Small intestine (tissue), 7 donors: Measurements from ENCODE around the gene ADAMTS14. TPM values are rescaled to one million over a fixed set of nuclear protein-coding genes. Genes with fewer than 3 reads are reported as not detected.

Experiments used
- DNase-seq, 2 donors: peaks; one replicate each; pipeline versions ENCODE4 v3.0.0 to v3.0.0-alpha.2; 2013
- FAIRE-seq: peaks from 2 replicates; lab custom pipeline; 2012; peaks lifted over from hg19 to GRCh38; lab: Jason Lieb, UNC
- H3K27ac ChIP-seq, 3 donors: one replicate each; pipeline ENCODE4 v1.5.1; 2013; ENCODE audit warnings: low read length in 2 of 3, mild to moderate bottlenecking in 2 of 3, control low read depth in 1 of 3, inconsistent platforms in 1 of 3, low read depth in 1 of 3, moderate library complexity in 1 of 3
- H3K27me3 ChIP-seq, 3 donors: one replicate each; pipeline ENCODE4 v1.6.1; 2013; ENCODE audit warnings: low read length in 3 of 3, inconsistent platforms in 1 of 3; ENCODE audit not compliant: control insufficient read depth in 3 of 3, insufficient read depth in 3 of 3
- H3K36me3 ChIP-seq, 3 donors: one replicate each; pipeline ENCODE4 v1.6.1; 2013; ENCODE audit warnings: low read length in 3 of 3, inconsistent platforms in 1 of 3, low read depth in 1 of 3, mild to moderate bottlenecking in 1 of 3, moderate library complexity in 1 of 3; ENCODE audit not compliant: control insufficient read depth in 3 of 3, insufficient read depth in 2 of 3
- H3K4me1 ChIP-seq, 3 donors: one replicate each; pipeline ENCODE4 v1.6.1; 2013; ENCODE audit warnings: low read length in 2 of 3, inconsistent platforms in 1 of 3, low read depth in 1 of 3, mild to moderate bottlenecking in 1 of 3, moderate library complexity in 1 of 3; ENCODE audit not compliant: control insufficient read depth in 3 of 3, insufficient read depth in 2 of 3
- H3K4me3 ChIP-seq, 3 donors: one replicate each; pipeline ENCODE4 v1.5.1; 2013; ENCODE audit warnings: low read length in 3 of 3, control low read depth in 1 of 3, inconsistent platforms in 1 of 3, low read depth in 1 of 3, mild to moderate bottlenecking in 1 of 3, moderate library complexity in 1 of 3
- H3K9me3 ChIP-seq, 2 donors: one replicate each; pipeline ENCODE4 v1.6.1; 2013; ENCODE audit warnings: low read depth in 1 of 2, low read length in 1 of 2; ENCODE audit not compliant: control insufficient read depth in 2 of 2, insufficient read depth in 1 of 2
- WGBS, 3 donors: extraction: QIAGEN DNeasy Blood & Tissue Kit; methylation state at CpG; one replicate each; pipeline ENCODE4 v1.1.7; 2013; 5-methylcytosine and 5-hydroxymethylcytosine counted together
- polyA plus RNA-seq, 4 donors: library from polyadenylated mRNA; stranded (reverse) in 3 of 4; unstranded in 1 of 4; fragments of 200-250 nt in 3 of 4; fragments of 120-200 nt in 1 of 4; gene quantifications; one replicate each; pipeline versions ENCODE4 v1.2.1 to v1.2.3, GENCODE V29; 2013
- donor health status: healthy with polysubstance abuse.
- donor health status: control.
- donor health status: control.
- donor health status: Bipolar disorder and iron deficiency.
- donor health status: healthy.

Gene ADAMTS14
- polyA plus RNA-seq, 4 donors = 0.45 to 7.7 (median 0.79) TPM

DNA sequence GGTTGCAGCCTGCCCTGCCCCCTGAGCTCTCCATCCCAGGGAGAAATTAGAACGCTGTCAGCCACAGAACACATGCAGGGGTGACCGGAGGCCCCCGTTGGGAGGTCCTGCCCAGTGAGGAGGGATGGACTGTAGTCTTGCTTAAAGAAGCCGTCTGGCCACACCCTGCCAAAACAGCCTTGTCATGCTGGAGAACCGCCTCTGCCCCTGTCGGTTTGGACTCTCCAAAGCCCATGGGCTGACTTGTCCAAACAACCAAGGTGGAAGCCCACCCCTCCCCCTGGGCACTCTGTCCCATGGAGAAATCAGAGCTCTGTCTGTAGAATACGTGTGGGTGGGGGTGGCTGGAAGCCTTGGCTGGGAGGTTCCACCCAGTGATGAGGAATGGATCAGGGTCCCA is 125.5 kb downstream of the ADAMTS14 start:
- Histone ChIP-seq H3K36me3 (no peaks in the 10 kb centered on the region), H3K4me3 (no peak overlapping the region), H3K27me3 (peaks cover 0 to 6% (median 2%) of the 10 kb centered on the region in 3 donors), H3K27ac (no peak overlapping the region), H3K4me1 (no peaks in the 10 kb centered on the region), H3K9me3 (no peaks in the 10 kb centered on the region)
- DNase-seq (no peak), FAIRE-seq (no peak)
- 74 to 77% (median 77%) methylated on average over 7 of the region's 7 CpGs for WGBS, 3 donors

DNA sequence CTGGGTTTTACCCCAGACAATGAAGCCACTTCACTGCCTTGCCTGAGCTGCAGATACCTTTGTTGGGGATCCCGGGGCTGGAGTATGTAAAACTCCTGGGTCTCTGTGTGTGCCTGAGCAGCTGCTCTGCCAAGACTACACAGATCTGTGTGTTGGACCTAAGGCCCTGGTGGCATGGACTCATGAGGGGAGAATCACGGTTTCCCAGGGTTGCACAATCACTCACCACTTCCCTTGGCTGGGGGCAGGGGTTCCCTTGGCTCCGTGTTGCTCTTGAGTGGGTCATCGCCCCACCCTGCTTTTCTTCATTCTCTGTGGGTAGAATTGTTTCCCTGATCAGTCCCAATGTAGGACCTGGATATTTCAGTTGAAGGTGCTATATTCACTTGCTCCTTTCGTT is 126.8 kb downstream of the ADAMTS14 start:
- DNase-seq (no peak), FAIRE-seq (no peak)
- no peak overlapping the region for H3K27ac ChIP-seq
- H3K4me3 ChIP-seq = no peak overlapping the region
- H3K9me3 ChIP-seq = no peaks in the 10 kb centered on the region
- no peaks in the 10 kb centered on the region for H3K36me3 ChIP-seq
- H3K27me3 ChIP-seq = peaks cover 0 to 6% (median 2%) of the 10 kb centered on the region in 3 donors
- 59 to 75% (median 62%) methylated on average over 5 of the region's 5 CpGs for WGBS, 3 donors
- no peaks in the 10 kb centered on the region for H3K4me1 ChIP-seq

DNA sequence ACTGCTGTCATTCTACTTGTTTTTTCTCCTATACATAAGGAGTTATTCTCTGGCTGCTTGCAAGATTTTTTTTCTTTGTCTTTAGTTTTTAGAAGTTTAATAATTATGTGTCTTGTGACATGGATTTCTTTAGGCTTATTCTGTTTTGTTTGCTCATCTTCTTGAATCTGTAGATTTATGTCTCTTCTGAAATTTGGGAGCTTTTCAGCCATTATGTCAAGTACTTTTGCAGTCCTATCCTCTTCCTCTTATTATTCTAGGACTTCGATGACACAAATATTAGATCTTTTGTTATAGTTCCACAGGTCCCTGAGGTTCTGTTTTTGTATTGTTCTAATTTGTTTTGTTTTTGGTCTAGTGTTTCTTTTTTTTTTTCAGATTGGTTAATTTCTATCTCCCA is 129.5 kb downstream of the ADAMTS14 start:
- Histone ChIP-seq H3K27ac (no peak overlapping the region), H3K4me3 (no peak overlapping the region), H3K27me3 (peaks cover 0 to 6% (median 2%) of the 10 kb centered on the region in 3 donors), H3K4me1 (no peaks in the 10 kb centered on the region), H3K9me3 (no peaks in the 10 kb centered on the region), H3K36me3 (no peaks in the 10 kb centered on the region)
- DNase-seq = no peak
- 84 to 88% (median 87%) methylated on average over 1 of the region's 1 CpG for WGBS, 3 donors
- FAIRE-seq = no peak

DNA sequence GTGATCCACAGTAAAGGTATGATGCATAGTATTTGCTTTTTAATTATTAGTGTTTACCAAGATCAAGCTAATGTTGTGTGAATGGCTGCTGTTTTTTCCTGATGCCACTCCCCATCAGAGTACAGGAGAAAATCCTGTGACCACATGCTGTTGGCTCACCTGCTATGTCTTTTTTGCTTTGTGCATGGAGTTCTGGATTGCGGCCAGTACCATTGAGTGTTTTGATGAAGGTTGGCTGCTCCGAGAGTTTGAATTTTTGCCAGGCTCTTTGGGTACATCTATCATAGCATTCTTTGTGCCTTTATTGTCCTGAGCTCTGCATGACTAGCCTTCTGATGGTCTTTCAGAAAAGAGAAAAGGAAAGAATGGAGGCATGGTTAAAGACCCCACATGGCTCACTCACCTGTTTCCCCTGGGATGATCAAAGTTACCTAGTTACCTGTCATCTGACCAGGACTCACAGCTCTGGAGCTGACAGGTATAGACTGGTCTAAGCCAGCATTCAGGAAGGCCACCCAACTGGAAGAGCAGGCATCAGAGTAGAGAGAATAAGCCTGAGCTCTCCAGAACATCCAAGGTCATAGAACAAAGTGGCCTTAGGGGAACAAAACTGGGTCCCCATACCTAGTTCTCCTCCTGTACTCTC is 131.6 kb downstream of the ADAMTS14 start:
- Histone ChIP-seq H3K4me3 (no peak overlapping the region), H3K36me3 (no peaks in the 10 kb centered on the region), H3K27me3 (peaks cover 0 to 2% (median 0%) of the 10 kb centered on the region in 3 donors), H3K9me3 (no peaks in the 10 kb centered on the region), H3K27ac (no peak overlapping the region), H3K4me1 (no peaks in the 10 kb centered on the region)
- DNase-seq (no peak), FAIRE-seq (no peak)
- 53 to 84% (median 72%) methylated on average over 2 of the region's 2 CpGs for WGBS, 3 donors

DNA sequence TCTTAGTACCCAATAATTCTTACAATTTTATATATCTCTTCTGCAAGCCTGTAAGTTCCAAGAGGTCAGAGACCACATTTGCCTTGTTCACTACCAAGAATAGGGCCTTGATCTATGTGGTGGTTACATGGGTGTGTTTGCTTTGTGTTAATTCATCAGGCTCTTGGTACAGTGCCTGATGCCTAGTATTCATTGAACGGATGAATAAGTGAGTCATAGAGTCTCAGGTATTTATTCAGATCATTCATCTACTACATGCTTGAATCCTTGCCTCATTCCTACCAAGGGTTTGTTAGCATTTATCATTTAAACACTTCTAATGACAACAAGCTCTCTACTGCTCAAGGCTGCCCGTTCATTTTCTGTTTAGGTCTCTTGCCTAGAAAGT is 132.1 kb downstream of the ADAMTS14 start:
- FAIRE-seq = no peak
- Histone ChIP-seq H3K9me3 (no peaks in the 10 kb centered on the region), H3K27ac (no peak overlapping the region), H3K27me3 (peaks cover 0 to 2% (median 0%) of the 10 kb centered on the region in 3 donors), H3K36me3 (no peaks in the 10 kb centered on the region), H3K4me3 (no peak overlapping the region), H3K4me1 (no peaks in the 10 kb centered on the region)
- DNase-seq = no peak
- 54 to 63% (median 59%) methylated on average over 2 of the region's 2 CpGs for whole genome bisulfite sequencing, 3 donors

DNA sequence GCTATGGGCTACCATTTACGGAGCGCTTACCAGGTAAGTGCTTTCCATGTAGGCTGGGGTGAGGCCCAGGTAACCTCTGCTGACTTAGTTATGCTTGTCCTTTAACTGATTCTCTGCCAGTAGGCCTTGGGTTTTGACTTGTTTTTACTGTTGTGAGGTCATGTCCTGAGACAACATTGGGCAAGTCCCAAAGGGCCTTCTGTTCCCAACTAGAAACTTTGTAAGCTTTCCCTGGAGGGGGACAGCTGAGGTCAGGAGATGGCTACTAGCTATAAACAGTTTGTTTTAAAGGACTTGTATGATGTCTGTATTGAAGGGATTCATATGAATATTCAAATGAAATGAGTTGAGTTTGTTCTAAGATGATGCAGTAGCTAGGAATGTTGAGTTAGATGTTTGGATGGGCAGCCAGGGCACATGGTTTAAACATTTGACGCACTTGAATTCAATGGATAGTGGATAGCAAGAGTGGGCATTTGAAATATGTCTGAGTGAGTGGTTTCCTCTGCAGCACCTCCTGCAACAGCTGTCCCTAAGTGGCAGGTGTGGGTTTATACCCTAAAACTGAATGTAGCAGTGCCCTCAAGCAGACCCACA is 133.4 kb downstream of the ADAMTS14 start:
- 94 to 100% (median 99%) methylated on average over 3 of the region's 3 CpGs for WGBS, 3 donors
- Histone ChIP-seq H3K4me3 (no peak overlapping the region), H3K4me1 (no peaks in the 10 kb centered on the region), H3K9me3 (no peaks in the 10 kb centered on the region), H3K27me3 (peaks cover 0 to 2% (median 0%) of the 10 kb centered on the region in 3 donors), H3K36me3 (no peaks in the 10 kb centered on the region), H3K27ac (no peak overlapping the region)
- DNase-seq (no peak), FAIRE-seq (no peak)

DNA sequence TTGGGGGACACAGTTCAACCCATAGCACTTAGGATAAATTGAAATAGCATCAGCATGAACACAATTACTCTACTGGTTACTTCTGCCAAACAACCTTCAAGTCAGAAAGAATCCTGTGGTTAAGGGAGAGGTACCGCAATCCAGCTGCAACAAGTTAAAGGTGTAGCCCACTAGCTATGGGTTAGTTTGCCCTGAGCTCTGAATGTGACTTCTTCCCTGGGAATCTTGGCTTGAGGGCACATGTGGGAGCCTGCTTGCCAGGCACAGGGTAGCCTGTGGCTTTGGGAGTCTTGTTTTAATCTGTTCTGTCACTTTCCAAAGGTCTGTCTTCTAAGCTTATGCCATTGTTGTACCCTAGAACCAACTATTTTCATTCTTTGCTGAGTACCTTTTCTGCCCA is 134.5 kb downstream of the ADAMTS14 start:
- no peak overlapping the region for H3K4me3 ChIP-seq
- no peak for DNase-seq
- H3K9me3 ChIP-seq = no peaks in the 10 kb centered on the region
- H3K4me1 ChIP-seq = no peaks in the 10 kb centered on the region
- no peaks in the 10 kb centered on the region for H3K36me3 ChIP-seq
- no peak for FAIRE-seq
- H3K27me3 ChIP-seq = no peaks in the 10 kb centered on the region
- no peak overlapping the region for H3K27ac ChIP-seq
- WGBS, 3 donors = 95 to 98% (median 95%) methylated on average over 1 of the region's 1 CpG

DNA sequence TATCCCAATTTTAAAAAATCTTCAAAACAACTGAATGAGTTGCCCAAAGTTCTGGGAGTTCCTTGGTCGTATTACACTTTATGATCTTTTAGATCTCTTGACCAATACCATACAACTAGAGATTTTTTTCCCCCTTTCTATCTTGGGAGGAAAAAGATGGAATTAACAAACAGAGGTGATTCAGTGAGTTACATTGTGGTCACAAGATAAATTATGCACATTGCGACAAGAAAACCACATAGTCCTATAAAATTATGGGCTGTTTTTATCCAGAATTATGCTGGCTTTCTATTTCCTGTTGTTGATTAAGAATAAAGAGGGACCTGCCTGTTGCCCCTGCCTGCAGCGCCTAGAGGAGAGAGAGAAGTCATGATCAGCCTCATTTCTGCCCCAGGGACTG is 135.2 kb downstream of the ADAMTS14 start:
- WGBS, 3 donors = 75 to 85% (median 79%) methylated on average over 3 of the region's 3 CpGs
- H3K4me3 ChIP-seq = no peak overlapping the region
- H3K9me3 ChIP-seq = no peaks in the 10 kb centered on the region
- DNase-seq (no peak), FAIRE-seq (no peak)
- H3K27ac ChIP-seq = no peak overlapping the region
- H3K36me3 ChIP-seq = no peaks in the 10 kb centered on the region
- H3K4me1 ChIP-seq = no peaks in the 10 kb centered on the region
- no peaks in the 10 kb centered on the region for H3K27me3 ChIP-seq
